ELF-1 (cell line): ENCODE results near the gene HPGD.

Source experiments
- DNase-seq: peaks from one replicate; pipeline ENCODE4 v3.0.0-alpha.2; 2016; ENCODE audit warnings: low read depth, low spot score

Gene HPGD

DNA sequence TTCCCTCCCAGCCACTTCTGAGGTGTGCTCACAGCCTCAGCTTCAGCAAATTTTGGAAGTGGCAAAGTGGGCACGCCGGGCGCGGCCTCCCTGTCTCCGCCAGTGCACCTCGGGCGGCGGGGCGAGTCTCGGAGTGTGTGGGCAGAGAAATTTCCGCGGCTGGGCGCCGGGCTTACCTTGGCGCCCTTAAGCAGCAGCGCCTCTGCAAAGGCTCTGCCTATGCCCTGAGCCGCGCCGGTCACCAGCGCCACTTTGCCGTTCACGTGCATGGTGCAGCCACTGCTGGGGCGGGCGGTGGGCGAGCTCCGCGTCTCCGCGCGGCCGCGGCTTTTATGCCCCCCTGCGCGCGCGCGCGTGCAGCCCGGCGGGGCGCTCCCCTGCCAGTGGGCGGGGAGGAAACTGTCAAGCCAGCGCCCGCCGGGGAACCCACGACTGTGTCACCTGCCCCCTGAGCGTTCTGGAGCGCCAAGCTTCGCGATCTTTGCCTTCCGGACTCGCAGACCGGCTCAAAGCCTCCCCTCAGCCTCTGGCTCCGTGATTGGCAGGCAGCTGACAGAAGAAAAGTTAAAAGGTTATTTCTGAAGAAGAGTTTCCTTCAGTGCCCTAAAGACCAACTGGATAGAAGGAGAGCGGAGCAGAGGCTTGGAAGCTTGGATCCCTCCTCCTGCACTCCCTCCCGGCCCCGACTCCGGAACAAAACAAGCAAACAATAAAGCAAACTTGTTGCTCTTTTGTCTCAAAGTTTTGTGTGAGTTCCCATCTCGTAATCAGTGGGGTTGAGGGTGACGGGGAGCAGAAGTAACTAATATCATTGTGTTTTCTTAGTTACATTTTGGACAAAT, at the start of gene HPGD:
HPGD (minus strand) TSS at position 306 of the 842 bp plus-strand sequence; CDS start at position 269, 37 bp downstream.
- DNase-seq: peak; percentile 87

DNA sequence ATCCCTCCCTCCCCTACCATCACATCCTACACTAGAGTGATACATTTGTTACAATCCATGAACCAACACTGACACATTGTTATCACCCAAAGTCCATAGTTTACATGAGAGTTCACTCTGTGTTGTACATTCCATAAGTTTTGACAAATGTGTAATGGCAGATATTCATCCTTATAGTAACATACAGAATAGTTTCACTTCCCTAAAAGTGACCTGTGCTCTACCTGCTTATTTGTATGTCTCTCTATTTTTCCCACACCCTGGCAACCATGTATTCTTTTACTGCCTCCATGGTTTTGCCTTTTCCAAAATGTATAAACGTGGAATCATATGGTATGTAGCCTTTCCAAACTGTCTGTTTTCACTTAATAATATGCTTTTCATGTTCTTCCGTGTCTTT, 42.2 kb upstream of the HPGD start:
- DNase-seq: no peak

DNA sequence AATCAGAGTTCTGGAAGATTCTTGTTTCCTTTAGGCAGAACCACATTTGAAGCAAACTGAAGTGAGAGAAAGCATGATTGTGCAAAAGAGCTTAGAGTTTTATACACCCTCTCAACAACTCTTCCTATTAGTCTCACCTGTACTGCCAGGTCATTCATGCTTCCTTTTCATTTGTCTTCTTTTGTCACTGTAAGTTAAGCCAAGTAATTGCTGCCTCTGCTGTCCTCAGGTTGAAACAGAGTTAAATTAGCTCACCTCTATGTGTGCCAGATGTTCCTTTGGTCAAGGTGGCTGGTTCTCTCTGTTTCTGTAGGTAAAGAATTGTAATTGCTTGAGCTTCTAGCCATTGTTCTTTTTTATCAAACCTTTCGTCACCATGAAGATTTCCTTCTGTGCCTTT, 41.1 kb upstream of the HPGD start:
- DNase-seq: no peak

DNA sequence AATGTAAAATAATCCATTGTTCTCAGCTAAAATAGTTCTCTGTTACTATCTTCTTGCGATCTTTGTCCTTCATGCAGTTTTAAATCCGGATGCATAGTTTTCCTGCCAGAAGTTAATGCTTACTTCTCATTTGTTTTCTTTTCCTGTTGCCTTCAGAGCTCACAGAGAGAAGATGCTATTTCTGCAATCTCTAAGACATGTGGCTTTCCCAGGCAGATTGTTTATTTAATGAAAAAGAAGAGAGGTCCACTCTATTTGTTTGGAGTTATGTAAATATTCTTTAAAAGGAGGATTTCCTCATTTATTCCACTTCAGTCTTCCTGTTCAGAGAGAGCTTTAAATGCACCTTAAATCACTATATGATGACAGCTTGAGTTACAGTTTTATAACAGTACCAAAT, 39.3 kb upstream of the HPGD start:
- DNase-seq: no peak

DNA sequence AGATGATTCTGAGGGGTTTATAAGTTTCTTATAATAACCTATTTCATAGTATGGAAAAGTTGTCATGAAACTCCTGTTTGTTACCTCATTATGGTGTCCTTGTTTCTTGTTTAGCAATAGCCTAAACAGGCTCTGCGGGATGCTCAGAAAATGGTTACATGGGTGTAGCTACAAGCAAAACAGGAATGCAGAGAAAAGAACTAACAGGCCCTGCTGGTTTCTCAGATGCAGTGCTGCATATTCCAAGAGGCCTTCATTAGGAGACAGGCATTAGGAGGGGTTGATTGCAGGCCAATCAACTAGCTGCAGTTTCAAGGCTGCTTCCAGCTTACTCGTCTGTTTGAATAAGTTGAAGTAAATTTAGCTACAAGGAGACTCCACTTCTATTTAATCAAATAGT, 37.6 kb upstream of the HPGD start:
- peak; percentile 75 for DNase-seq

DNA sequence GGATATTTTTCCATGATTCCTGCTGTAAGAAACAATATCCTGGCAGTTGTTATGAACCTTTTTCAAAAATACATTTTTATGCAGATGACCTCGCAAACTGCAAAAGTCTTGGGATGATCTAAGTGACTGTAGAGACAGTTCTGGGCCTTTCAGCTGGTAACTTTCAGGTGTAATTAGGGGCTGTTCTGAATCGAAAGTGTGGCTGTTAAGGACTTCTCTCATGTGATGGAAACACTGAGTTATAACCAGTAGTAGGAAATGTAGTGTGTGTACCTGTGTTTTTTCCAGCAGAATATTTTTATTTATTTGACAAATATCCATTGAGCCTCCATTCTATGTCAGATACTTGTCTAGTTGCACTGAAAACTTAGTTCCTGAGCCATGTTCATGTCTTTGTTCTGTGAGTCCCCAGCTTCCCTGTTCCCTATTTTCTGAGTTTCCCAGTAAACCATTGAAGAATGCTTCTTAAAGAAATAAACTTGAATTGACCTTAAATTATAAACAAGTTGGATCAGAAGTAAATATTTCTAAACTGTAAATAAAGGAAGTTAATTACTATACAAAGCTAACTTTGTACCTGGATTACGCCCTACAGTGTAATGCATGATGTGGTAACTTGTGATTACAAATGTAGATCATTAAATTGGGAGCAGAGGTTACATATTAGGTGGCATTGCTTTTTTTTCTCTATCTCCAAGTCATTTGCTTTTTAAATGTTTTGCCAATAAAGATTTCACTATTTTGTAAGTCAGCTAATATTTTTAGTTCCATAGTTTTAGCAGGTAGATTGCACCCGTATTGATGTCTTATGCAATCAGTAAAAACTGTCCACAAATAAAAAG, 33.7 kb upstream of the HPGD start:
- no peak for DNase-seq

DNA sequence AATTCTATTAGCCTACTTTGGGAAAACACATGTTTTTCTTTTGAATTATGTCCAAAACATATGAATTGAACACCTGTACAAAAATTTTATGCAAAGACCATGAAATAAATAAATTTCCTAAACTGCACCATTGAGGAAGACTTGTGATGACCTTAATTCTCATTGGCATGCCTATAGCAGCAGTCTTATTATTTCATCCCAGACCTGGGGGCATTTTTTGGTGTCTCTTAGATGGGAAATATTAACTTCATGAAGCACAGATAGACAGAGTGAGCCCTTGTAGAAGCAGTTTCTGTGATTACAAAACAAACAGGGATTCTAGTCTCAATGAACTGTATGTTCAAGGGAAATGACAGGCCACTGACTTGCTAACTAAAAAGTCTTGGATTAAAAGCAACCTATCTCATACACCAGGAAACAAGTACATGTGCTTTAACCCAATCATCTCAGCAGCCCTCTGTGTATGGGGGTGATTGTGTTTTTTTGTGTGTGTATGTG, 32.0 kb upstream of the HPGD start:
- no peak for DNase-seq

DNA sequence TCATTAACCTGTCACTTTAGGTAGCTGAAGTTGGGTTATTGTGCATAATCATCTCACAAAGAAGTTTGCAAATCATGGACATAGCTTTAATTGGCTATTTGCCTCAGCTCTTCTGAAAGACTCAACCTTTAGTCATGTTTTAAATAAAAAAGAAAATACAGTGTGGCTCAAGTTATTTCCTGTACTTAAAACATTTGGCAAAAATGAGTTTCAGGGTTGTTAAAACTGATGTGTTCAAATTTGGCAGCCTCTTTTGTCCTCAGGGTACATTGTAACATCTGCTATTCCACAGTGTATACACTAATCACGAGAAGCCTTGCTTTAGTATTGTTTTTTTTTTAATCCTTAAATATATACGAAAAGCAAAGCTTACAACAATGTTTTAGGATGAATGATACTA, 31.5 kb upstream of the HPGD start:
- no peak for DNase-seq

DNA sequence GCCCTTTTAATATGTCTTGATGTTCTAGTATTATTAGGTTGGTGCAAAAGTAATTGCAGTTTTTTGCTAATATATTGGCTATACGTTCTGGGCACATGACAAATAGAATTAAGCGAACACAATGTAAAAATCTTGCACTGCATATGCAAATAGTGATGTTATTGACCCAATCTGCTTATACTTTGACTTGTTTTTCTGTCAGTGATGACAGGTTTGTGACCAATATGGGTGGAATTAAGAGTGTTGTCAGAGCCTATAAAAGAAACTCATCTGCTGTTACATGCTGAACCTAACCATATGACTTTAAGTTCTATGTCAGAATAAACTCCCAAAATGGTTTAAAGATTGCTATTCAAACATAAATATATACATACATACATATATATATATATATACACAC, 30.7 kb upstream of the HPGD start:
- no peak for DNase-seq

DNA sequence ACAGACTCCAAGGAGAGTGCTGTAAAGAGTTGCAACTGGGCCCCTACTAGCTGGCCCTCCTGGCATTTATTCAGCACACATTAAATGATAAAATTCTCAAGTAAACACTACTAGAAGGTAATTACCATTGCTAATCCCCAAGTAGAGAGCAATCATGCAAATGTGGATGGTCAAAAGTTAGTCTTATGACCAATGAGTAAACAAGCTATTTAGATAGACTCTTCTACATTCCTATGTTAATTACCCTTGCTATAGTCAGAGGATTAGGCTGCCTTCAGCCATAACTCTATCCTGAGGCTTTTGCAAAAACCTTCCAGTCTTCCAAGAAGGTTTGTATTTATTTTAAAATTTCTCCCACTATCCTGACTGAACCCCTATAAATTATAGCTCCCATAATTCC, 28.3 kb upstream of the HPGD start:
- DNase-seq: no peak

DNA sequence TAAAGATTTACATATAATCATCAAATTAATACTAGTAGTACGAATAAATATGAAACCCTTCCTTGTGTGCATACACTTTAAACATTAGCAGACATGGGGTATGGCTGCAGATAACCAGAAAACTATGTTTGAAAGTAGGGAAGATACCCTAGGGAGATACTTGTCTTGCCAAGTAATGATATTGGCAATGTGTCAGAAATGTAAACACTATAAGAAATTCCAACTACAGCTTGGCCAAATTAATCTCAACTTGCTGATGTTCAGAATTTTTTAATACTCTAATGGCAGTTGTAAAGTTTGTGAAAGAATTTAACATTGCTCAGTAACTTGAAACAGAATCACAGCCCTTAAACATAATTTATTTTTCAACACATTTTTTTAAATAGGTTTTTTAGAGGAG, 27.4 kb upstream of the HPGD start:
- no peak for DNase-seq

DNA sequence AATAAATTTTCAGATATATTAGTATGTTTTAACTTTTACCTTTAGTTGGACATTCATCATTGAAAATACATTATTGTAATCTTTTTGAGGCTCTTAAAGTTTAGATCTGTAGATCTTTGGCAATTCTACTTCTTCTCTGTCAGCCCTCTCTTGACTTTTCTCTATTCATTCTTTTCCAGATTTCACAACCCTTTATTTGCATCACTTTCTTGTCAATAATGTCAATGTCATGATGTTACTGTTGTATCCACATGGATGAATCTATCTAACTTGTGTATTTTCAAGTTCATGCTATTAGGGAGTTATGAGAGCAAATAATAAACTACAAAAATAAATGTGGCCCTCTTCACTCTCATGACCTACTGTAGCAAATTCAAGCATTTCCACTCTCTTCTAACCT, 23.0 kb upstream of the HPGD start:
- no peak for DNase-seq

DNA sequence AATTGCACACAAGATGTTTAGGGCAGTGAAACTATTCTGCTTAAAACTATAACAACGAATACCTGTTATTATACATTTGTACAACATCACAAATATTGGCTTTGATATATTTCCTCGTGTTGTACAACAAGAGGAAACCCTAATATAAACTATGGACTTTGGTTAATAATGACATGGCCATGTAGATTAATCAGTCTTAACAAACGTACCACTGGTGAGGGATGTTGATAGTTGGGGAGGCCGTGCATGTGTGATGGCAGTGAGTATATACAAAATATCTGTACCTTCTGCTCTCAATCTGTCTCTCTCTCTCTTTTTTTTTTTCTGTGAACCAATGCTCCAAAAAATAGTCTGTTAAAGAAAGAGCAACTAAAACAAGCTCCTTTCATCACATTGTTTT, 22.2 kb upstream of the HPGD start:
- DNase-seq: no peak

DNA sequence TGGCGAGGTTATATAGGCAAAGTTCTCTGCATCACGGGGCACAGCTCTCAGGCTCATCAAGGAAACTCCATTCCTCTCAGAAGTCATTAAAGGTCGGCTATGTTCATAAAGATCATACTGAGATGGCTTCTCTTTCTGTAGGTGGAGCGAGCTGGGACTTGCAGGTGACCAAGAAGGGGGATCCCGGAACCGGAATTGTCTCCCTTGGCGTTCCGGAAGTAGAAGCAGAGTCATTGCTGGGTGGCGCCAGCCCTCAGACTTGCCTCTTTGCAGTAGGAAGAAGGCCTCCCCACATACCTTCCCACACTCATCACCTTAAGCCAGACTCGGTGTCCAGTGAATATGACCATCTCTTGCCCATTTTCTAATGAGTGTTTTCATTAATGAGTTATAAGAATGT, 17.9 kb upstream of the HPGD start:
- no peak for DNase-seq

DNA sequence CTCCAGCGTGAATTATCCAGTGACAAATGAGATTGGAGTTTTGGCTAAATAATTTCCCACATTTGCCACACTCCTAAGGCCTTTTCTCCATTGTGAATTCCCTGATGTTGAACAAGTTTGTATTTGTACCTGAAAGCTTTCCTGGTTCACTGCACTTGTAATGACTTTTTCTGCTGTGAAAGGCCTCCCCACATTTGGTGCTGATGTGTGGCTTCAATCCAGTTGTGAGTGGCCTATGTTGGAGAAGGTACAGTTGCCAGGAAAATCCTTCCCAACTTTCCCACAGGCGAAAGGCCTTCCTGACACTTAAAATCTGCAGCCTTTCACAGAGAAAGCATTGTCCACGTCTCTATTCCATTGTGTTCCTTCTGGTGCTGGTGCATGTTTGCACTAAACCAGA, 17.3 kb upstream of the HPGD start:
- DNase-seq: no peak

DNA sequence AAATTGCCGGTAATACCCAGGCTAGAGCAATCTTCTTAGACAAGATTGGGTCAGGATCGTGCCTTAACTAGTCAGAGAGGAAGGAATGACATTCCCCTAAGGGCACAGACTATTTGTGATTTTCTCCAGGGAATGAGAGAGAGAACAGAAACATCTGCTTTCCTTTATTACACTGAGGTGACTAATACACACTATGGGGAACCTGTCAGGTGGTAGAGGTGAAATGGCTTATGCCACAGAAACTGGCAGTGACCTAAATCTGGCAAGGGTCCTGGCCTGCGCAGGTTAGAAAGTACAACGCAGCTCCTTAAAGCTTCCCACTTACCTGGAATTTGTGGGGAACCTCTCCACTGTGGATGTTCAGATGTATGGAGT, 16.6 kb upstream of the HPGD start:
- DNase-seq: no peak

DNA sequence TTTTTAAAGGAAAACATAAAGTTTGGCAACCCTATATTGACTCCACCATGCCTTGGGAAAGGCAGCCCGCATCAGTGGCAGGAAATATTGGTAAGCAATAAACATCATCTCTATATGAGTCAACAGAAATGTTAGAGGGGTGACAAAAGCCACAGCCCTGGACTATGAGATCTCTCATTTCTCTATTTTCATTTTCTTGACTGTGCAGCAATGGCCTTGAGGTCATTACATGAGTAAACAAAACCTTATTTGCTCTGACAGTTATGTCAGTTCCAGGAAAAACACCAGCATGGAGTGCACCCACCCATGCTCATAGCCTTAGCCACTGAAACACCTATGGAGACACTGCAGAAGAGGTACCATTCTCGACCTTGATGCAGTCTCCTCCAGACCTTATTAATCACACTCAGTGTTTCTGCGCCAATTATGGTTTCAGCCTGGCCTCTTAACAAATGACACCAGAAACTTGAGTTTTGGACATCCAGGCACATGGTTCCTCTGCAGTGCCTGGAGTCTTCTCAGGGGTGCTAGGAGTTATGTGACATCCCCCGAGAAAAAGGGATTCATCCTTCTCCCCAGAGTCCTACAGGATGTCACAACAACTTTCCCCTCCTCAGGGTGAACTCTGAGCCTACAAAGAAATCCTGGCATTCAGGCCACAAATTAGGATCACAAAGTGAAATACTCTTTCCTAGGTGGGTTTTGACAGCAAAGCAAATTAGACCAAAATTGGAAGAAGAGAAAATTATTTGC, 16.0 kb upstream of the HPGD start:
- DNase-seq: no peak

DNA sequence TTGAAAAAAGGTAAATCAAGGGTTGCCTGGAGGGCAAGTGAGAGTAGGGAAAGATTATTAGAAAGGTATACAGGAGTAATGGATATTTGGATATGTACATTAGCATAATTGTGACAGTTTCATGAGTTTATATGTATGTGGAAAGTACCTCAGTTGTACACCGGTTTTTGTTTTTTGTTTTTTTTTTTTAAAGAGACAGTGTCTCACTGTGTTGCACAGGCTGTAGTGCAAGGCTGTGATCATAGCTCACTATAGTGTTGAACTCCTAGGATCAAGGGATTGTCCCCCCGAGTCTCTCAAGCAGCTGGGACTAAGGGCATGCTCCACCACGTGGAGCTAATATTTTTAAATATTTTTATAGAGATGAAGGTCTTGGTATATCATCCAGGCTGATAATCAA, 15.3 kb upstream of the HPGD start:
- no peak for DNase-seq

DNA sequence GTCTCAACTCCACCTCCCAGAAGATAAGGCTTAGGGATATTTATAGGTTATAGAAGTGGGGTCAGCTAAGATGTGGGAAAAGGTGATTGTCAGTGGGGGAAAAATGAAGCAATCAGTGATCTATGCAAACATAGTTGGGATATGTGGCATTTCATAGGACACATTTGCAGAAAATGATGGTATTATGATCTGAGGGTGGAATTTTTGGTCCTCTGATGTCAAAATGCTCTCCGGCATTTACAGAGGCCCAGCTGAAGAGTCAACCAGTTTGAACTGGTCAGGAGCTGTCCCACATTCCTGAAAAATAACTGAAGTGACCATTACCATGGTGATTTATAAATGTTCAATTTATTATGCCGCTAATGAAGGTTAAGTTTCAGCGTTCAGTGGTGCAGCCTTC, 12.2 kb upstream of the HPGD start:
- no peak for DNase-seq

DNA sequence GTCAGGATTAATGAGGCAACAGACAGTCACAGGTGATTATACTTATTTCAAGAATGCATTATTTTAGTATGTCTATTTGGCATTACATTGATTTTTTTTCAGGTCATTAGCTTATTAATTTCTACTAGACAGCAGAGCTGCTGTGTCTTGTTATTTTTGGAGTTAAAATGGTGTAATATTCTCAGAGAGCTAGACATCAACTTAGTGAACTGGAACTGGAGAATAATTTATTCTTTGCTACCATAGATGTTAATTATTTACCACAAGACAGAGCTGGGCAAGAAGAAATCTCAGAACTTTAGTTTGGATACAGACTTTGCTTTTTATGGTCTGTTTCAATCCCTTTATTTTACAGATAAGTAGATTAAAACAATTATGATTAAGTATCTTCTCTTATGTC, 10.2 kb upstream of the HPGD start:
- DNase-seq: no peak

DNA sequence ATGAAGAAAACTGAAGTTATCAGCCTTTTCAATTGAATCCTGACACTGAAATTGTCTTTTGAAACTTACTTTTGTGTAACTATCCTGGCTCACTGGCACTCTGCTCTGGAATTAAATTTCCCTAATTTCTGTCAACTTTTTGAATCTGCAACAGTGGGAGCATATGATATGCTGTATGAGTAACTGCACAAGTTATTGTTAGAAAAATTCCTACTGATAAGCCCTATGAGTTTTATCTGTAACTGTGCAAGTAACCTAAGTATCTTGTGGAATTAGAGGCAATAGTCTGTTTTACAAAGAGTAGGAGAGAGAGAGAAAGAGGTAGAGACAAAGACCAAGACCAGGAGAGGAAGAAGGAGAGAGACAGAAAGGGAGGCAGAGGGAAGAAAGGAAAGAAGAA, 9.2 kb upstream of the HPGD start:
- DNase-seq: no peak

DNA sequence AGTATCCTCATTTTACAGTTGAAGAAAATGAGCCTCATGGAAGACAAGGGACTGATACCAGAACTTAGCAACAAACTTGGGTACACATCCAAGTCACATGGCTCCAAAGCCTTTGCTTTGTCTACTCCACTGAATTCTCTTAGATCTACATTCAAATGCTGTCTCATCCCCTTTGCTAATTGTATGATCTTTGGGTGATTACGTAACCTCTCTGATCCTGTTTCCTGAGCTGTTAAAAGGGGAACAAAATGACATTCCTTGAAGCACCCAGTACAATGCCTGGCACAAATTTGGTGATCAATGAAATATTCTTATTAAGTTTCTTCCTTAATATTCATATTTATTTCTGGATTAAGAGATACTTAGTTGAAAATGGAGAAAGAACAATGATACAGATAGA, 5.9 kb upstream of the HPGD start:
- DNase-seq: no peak
